GM18519 (cell line): ENCODE measurements around the gene C6orf58.
A peak's percentile ranks its signal among the peaks of the same experiment; 100 is the strongest.

Experiments
- ATAC-seq: cut with Tn5 transposase; IDR thresholded peaks from one replicate; pipeline ENCODE4 v1.9.1; 2021; ENCODE audit warnings: mild to moderate bottlenecking, moderate library complexity; ENCODE audit not compliant: unreplicated experiment, low FRiP score

C6orf58 gene

DNA sequence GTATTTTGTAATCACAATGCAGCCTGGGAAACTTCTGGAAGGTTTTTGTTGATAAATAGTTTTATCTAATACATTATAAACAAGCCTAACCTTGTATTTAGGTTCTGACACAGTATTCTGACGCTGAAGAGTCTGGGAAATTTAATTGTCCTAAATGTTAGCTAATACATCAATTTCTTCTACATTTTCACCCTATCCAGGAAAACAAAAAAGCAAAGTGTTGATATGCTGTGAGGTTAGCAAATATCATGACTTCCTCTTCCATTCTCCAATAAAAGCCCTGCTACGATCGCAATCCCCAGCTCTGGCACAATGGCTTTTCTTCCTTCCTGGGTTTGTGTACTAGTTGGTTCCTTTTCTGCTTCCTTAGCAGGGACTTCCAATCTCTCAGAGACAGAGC lies at the start of gene C6orf58:
Gene C6orf58, plus strand, starts transcription at position 301 of the 400 bp plus-strand sequence. Its CDS starts 12 bp downstream, at position 313.
- ATAC-seq: no peak

DNA sequence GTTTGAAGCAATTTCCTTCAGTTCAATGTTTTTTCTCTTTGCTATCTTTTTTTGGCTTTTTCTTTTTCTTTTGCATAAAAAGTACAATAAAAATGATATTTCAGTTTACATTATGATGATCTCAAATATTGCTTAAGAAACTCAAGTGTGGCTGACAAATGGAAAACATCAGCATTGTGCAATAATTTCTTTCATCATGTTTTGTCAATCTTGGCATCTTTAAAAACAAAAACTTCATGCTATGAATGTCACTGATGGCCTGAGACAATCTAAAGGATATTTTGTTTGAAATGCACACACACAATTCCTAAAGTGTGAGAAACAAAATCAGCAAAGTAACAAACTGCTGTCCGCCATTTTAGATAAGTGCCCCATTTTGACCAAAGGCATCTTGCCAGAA lies 44.0 kb upstream of the C6orf58 start:
- no peak for ATAC-seq

DNA sequence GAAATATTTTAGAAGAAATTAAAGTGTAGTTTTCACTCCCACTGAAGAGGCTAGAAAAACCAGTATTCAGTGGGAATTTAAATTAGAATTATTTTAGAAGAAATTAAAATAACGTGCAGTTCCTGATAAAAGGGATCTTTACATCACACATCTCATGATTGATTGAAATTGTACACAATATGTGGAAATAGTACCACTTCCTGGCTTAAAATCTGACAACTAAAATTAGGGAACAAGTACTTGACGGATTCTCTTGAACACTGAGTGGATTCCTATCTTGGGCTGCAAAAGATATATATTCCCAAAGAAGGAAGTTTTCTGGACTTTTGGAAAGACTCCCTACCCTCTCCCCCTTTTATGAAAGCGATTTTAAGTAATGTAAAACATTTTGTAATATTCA lies 43.2 kb upstream of the C6orf58 start:
- no peak for ATAC-seq

DNA sequence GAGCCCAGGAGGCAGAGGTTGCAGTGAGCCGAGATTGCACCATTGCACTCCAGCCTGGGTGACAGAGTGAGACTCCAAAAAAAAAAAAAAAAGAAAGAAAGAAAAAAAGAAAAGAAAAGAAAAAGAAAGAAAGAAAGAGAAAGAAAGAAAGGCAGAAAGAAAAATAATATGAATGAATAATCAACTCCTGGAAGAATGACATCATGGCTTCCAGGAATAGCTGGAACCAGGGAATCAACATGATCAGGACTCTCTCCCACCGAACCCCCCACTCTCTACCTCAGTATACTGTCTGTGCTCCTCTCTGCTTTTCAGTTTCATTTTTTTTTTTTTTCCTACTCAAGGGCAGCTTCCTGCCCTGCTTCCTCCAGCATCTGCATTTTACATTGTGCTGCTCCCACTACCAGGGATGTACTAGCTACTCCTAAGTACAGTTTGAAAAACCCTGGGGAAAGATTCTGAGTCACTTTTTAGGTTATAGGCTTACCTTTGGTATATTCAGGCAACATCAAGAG lies 38.2 kb upstream of the C6orf58 start:
- ATAC-seq: no peak

DNA sequence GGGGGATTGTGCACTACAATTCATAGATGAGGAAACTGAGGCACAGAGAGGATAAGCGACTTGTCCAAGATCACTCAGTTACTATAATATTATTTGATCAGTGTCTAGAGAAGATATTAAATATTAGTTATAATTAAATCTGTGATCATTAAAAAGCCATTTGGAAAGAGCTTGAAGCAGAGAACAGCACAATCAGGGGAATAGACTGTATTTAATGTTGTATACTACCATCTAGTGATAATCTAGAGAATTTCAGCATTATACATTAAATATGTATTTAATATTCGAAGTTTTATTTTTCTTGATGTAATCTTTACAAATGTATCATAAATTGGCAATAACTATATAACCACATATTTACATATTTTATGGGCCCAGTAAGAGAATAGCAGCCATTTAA lies 37.7 kb upstream of the C6orf58 start:
- ATAC-seq: peak; percentile 52

DNA sequence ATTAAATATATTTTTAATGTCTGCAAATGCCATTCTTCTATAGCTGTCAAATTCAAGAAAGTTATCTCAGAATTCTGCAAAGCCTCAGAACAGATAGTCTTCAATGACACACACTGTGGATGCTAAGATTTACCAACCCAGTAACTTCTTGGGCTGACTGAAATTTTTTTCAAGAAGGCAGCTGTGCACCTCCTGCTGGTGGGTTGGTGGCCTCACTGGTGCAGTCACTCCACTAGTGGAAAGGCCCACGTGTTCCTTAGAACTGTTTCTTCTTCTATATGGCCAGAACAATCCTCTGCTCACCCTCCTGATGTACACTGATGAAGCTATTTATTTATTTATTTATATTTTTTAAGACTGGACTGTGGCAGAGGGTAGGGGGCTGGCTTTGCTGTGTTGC lies 29.8 kb upstream of the C6orf58 start:
- ATAC-seq: no peak

DNA sequence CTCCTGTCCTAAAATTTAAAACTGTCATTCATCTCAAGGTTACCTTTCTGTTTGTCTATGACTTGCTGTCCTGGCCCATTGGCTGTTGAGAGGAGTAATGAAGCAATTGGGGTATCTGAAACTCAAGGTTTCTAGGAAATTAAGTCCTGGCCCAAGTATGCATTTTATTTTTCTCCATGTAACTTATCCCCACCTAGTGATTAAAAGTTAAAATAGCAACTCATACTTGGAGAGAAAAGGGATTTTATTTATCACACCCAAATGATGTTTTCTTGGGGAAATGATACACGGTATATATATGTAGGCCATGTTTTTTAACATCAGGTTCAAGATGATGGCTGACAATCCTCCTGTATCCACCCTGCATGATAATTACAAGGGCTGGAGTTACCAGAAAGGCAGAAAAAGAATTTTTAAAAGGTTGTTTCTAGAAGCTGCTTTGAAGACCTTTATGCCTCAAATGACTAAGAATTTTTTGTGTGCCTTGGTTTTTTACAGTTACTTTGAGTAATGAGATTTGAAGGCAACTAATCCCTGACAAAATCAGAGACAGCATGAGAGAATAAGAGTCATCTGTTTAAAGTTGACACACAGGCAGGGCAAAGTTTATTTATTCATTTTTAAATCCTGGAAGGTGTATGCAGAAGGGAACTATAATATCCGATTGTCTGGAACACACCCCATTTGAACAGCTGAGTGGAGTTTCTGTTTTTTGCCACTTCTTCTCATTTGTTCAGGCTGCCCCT lies 28.9 kb upstream of the C6orf58 start:
- ATAC-seq: no peak

DNA sequence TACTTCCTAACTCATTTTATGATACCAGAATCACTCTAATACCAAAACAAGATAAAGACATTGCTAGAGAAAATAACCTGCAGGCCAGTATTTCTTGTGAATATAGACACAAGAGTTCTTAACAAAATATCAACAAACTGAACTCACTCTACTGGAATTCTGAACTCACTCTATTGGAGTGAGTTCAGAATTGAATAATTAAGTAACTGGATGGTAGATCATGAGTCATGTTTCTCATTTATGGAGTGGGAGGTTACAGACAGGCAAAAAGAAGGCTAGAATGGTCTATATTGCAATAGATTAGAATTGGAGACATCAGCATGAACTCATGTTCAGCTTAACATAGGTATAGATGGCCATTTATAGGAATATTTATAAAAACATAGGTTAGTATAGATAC lies 26.6 kb upstream of the C6orf58 start:
- ATAC-seq: no peak

DNA sequence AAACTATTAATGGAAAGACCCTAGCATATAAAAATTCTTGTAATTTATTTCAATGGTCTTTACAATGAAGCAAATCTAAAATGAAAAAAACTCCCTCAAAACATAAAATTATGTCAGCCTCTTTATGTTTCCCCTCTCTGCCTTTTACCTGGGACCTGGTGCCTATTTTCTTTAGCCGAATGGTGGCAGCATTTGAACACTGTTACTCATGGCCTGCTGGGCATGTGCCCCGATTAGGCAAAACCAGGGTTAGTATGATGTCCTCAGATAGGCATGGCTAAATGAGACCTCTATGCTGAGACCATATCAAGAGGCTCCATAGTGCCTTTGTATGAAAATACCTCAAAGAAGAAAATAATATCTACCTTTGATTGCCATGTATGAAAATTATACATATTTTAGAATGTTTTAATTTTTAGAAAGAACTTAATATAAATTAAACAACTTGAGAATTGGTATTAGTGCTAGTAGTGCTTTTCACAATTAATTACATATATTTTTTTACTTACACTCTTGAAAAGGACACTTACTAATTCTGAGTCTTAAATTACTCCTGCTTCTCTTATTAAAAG lies 22.5 kb upstream of the C6orf58 start:
- ATAC-seq: peak; percentile 68

DNA sequence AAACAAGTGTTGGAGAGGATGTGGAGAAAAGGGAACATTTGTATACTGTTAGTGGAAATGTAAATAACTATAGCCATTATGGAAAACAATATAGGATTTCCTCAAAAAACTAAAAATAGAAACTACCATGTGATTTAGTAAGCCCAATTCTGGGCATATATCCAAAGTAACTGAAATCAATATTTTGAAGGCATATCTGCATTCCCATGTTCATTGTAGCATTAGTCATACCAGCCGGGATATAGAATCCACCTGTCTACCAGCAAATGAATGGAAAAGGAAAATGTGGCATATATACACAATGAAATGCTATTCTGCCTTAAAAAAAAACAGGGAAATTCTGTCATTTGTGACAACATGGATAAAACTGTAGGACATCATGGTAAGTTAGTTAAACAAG lies 15.3 kb upstream of the C6orf58 start:
- ATAC-seq: no peak

DNA sequence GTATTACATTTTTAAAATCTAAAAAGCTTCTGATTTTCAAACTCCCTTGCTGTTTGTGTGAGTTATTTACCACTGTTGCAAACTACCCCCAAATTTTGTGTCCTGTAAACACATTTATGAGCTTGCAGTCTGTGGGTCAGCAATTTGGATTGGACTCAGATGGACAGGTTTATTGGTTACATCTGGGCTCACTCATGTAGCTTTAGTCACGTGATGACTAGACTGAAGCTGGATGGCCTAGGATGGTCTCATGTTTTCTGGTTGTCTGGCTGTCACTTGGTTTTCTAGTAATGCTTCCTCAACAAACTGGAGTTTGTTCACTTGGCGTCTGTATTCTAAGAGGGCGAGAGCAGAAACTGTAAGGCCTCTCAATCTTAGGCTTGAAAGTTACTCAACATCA lies 12.2 kb upstream of the C6orf58 start:
- no peak for ATAC-seq

DNA sequence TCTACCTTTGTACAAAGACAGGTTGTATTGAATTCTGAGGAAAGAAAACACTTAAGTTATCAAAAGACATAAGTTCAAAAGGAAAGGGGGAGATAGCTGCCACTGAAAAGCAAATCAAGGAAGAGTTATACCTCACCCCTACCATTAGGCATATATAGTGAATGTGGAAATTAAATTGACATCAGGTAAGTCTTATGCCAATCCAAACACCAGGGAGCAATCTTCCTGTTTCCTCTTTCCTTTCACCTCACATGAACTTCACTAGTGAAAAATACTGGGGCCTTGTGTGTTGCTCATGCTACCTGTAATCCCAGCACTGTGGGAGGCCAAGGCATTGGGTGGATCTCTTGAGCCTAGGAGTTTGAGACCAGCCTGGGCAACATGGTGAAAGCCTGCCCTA lies 10.9 kb upstream of the C6orf58 start:
- no peak for ATAC-seq

DNA sequence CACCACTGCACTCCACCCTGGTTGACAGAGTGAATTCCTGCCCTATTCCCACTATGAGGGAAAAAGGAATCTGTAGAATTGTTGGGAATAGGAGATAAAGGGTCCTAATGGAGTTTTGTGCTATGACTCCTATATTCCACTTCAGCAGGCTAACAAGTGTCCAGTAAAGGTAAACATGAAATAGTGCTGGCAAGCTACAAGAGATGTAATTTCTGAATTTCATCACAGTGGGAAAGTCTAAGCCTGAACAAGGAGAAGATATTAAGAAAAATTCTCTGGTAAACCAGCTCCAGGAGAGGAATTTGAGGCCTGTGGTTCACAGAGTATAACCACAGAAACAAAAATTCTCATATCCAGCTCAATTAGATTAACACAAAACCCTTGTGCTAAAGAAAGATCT lies 10.3 kb upstream of the C6orf58 start:
- ATAC-seq: no peak

DNA sequence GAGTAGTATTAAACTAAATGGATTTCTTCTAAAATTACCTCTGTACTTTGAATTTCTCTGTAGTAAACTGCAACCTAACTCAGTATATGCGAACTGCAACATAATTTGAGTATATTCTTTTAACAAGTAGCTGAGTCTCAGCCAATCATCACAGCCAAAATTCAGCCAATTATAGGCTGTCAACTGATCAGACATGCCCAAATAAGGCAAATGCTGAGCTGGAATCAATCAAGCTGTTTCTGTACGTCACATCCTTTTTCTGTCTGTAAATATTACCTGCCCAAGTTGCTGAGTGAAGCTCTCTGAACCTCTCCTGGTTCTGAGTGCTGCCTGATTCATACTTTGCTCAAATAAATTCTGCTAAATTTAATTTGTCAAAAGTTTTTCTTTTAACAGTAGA lies 9.5 kb upstream of the C6orf58 start:
- ATAC-seq: no peak

DNA sequence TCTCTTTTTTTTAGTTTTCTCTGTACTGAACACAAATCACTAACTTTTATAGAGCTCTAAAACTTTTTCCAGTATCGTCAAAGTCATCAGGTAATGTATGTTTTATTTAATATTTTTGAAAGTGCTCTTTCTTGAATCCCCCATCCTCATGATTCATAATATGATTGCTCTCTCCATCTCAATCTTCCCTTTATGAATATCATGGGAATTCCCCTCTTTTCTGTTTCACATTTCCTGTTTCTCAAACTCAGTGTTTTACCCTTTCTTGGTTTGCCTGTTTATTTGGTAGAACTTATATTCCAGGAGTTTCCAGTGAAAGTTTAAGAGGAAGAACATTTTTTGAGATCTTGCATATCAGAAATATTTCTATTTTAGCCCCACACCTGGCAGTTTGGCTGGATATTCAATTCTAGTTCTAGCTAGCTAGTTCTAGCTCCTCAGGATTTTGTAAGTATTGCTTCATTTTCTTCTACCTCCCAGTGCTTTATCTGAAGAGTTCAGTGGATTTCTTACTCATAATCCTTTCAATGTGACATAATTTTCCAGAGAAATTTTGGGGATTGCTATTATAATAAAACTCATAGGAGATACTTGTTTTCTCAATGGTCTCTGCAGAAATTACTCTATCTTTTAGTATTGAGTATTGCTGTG lies 6.1 kb upstream of the C6orf58 start:
- peak; percentile 89 for ATAC-seq

DNA sequence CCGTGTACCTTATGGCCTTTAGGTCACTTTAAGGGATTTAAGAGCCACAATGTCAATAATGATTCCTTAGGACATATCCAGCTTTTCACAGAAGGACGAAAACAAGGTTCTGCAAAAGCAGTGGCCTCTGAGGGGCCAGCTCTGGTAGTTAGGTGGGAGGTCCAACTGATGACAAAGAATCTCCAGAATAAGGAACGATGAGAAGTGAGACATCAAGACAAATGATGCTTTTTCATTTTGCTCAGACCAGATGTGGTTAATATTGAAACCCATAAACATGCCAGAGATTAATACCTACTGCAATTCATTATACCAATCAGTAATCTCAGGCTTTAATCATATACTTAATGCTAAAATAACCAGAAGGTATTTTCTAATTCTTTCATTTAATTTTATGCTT lies 1.9 kb downstream of the C6orf58 start:
- ATAC-seq: no peak

DNA sequence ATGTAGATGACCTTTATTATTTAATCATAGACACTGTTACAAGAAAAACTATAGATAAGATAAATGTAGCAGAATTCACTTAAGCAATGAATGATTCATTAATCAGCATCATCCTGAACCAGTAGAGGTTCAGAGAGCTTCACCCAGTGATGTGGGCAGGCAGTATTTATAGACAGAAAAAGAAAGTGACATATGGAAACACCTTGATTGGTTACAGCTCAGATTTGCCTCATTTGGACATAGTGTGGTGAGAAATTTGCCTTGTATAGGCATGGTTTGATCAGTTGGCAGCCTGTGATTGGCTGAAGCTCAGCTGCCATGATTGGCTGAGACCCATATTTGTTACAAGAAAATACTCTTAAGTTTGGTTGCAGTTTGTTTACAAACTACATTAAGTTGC lies 4.6 kb downstream of the C6orf58 start:
- no peak for ATAC-seq

DNA sequence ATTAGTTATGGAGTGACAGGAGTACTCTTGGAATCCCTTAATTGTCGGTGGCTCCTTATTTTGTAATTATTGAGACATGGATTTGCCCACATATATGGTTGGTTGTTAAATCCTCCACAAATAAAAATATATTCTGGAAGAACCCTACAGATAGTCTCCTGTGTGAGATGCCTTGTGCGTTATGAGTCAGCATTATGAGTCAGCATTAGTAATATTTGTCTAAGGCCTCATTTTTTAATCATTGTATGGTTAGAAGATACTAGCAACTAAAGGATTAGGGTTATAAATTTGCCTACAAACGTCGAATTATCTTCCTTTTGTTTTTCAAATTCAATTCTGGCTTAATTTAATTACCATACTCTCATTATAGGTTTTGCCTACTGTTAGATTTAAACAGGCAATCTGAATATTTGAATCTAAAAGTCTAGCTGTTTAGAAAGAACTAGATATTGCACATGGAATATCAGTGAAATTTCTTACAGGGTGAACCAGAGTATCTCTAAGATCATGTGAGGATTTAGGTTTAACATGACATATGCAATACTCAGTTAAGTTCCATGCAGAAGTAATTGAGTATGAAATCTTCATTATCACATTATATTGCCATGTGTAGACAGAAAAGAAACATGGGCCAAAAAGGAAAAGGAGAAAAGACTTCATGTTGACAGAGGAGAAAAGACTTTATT lies 5.9 kb downstream of the C6orf58 start:
- ATAC-seq: no peak

DNA sequence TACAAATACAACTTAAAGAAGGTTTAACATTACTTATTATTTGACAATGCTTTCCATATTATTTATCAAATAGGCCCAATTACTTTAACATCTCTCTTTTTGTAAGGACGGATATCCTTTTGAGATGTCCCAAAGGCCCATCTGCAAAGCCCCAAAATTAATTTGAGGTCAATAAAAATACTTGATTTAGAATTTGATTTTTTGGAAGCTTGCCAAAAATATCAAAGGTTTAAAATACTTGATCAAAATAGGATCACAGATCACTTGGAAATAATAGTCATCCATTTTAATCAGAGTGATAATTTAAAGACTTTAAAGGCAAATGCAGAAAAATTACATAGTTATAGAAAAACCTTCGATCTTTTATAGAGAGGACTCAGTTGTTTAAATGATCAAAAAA lies 8.1 kb downstream of the C6orf58 start:
- no peak for ATAC-seq

DNA sequence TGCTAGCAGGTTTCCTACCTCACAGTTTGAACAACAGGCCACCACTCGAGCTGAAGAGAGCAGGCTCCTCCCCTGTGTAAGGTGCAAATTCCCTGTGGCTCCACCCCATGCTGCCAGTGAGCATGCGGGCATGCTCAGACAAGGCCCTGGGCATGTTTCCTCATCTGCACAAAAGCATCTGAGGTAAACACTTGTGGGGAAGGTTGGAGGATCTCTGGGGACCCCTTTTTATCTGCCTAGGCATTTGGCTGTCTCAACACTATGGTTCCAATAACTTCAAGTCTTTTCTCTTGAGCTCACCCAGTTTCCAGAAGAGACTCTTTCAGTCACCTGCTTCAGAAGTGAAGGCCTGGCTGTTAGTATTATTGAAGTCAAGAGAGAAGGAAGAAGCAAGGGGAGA lies 9.4 kb downstream of the C6orf58 start:
- ATAC-seq: no peak

DNA sequence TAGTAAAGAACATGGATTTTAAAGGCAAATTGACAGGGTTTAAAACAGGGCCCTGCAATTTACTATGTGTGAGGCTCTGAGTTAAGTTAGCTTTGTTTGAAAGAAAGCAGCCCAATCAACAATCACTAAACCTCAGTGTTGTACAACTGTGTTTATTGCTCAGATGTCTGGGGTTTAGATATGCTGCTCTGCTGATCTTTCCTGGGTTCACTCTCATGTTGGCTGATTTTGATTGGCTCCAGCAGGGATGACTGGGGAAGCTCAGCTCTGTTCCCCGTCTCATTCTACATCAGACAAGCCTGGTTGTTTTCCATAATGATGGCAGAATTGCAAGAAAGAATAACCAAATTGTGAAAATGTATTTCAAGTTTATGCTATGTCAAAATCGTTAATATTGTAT lies 10.9 kb downstream of the C6orf58 start:
- ATAC-seq: no peak
